WI38 (cell line): ENCODE data around the gene ACADVL.

Experiments
- H3K4me3 ChIP-seq: 2 replicates; pipeline ENCODE4 v1.5.1; 2011; ENCODE audit warnings: low read depth, mild to moderate bottlenecking, control low read depth, low read length
- CTCF ChIP-seq: IDR thresholded peaks from 2 replicates; pipeline ENCODE4 v1.5.1; 2012; ENCODE audit warnings: low read depth, mild to moderate bottlenecking, control low read depth, low read length

Gene ACADVL

GRCh38 chr17:7219229-7219811 lies 418 bp upstream of the ACADVL start:
- H3K4me3 ChIP-seq: peak overlapping the region; percentile 92
- no peak for TF ChIP-seq CTCF

GRCh38 chr17:7220593-7221277 lies 997 bp downstream of the ACADVL start:
- H3K4me3 ChIP-seq: peak overlapping the region; percentile 92
- peak; percentile 48 for TF ChIP-seq CTCF

GRCh38 chr17:7221278-7222092 lies 1.7 kb downstream of the ACADVL start:
- TF ChIP-seq CTCF: no peak
- H3K4me3 ChIP-seq: no peak overlapping the region

- no peak overlapping the region for H3K4me3 ChIP-seq
- TF ChIP-seq CTCF: no peak
Observed at GRCh38 chr17:7222093-7222971, 2.6 kb downstream of the ACADVL start.

- no peak overlapping the region for H3K4me3 ChIP-seq
- TF ChIP-seq CTCF: no peak
Observed at GRCh38 chr17:7222972-7223292, 3.2 kb downstream of the ACADVL start.

GRCh38 chr17:7223375-7223774 lies 3.6 kb downstream of the ACADVL start:
- H3K4me3 ChIP-seq: no peak overlapping the region
- no peak for TF ChIP-seq CTCF
